AG04450 (cell line): ENCODE results near the gene CFAP45. TPM values are rescaled to one million over a fixed set of nuclear protein-coding genes. Genes with fewer than 3 reads are reported as not detected.

Experiments
- CTCF ChIA-PET: fragments of 300-600, 350-600 bp; formaldehyde crosslinking; extraction: SDS; loops from one replicate; lab custom pipeline; 2022; ENCODE audit warnings: antibody characterized with exemption, inconsistent platforms; lab: Charles Lee
- POLR2A ChIA-PET: fragments of 350-600 bp; formaldehyde crosslinking; extraction: SDS; loops from one replicate; lab custom pipeline; 2021; ENCODE audit warnings: antibody characterized with exemption, inconsistent platforms; lab: Yijun Ruan, JAX
- DNase-seq: peaks from one replicate; pipeline ENCODE4 v3.0.0-alpha.2; 2011; ENCODE audit warnings: low read depth, low spot score
- H3K27ac ChIP-seq: one replicate; pipeline ENCODE4 v1.5.1; 2012; ENCODE audit warnings: low read depth, low read length, control low read depth
- H3K27me3 ChIP-seq: one replicate; pipeline ENCODE4 v1.6.0; 2012; ENCODE audit warnings: low read length; ENCODE audit not compliant: control insufficient read depth, insufficient read depth
- H3K4me3 ChIP-seq: 2 replicates; pipeline ENCODE4 v1.5.1; 2011; ENCODE audit warnings: mild to moderate bottlenecking, low read depth, low read length, control low read depth
- H3K9me3 ChIP-seq: 2 replicates; pipeline ENCODE4 v1.5.1; 2012; ENCODE audit warnings: low read length; ENCODE audit not compliant: control insufficient read depth, insufficient read depth
- CTCF ChIP-seq: IDR thresholded peaks from 2 replicates; pipeline ENCODE4 v1.5.1; 2011; ENCODE audit warnings: low read depth, low read length, control low read depth, inconsistent platforms
- polyA plus RNA-seq: library from polyadenylated mRNA; depleted of rRNA; stranded (reverse); fragments of >200 nt; gene quantifications from 2 replicates; pipeline ENCODE4 v1.2.3, GENCODE V29; 2011

Gene CFAP45
- polyA plus RNA-seq, 1 experiment: 0.29 TPM

- CTCF ChIA-PET: interaction anchor here (1.0 to 13.3 kb wide), 3 partner anchors 76 to 150 kb away, joined by 3 to 380 read pairs (median 4); partner anchors contain the start of gene DUSP23
- no peak overlapping the region for H3K27ac ChIP-seq
Observed at GRCh38 chr1:159930634-159931033, 30.7 kb upstream of the CFAP45 start.

GRCh38 chr1:159930216-159930615, 30.3 kb upstream of the CFAP45 start:
- H3K27me3 ChIP-seq: peaks cover 8% of the 10 kb centered on the region
- no peak for TF ChIP-seq CTCF
- no peak for DNase-seq

More at GRCh38 chr1:159930634-159931033, 30.7 kb upstream of the CFAP45 start:
- H3K4me3 ChIP-seq: no peak overlapping the region
- no peaks in the 10 kb centered on the region for H3K9me3 ChIP-seq
- DNase-seq: no peak
- POLR2A ChIA-PET: no interaction called here
- no peak for TF ChIP-seq CTCF
- H3K27me3 ChIP-seq: peaks cover 12% of the 10 kb centered on the region

GRCh38 chr1:159929155-159930051, 29.4 kb upstream of the CFAP45 start:
- Histone ChIP-seq H3K27me3 (peaks cover 5% of the 10 kb centered on the region), H3K4me3 (no peak overlapping the region), H3K9me3 (peaks cover 4% of the 10 kb centered on the region; the same call in 1 of the 2 replicates), H3K27ac (no peak overlapping the region)
- ChIA-PET CTCF (interaction anchor here (0.5 to 13.3 kb wide), 4 partner anchors 16 to 172 kb away, joined by 3 to 380 read pairs (median 4); partner anchors contain the start of gene IGSF9), POLR2A (no interaction called here)
- no peak for DNase-seq
- no peak for TF ChIP-seq CTCF

More at GRCh38 chr1:159930216-159930615, 30.3 kb upstream of the CFAP45 start:
- no peaks in the 10 kb centered on the region for H3K9me3 ChIP-seq
- POLR2A ChIA-PET: no interaction called here
- H3K27ac ChIP-seq: no peak overlapping the region
- no peak overlapping the region for H3K4me3 ChIP-seq
- CTCF ChIA-PET: interaction anchor here (0.5 to 13.3 kb wide), 4 partner anchors 76 to 171 kb away, joined by 3 to 380 read pairs (median 4); partner anchors contain the start of gene DUSP23

GRCh38 chr1:159928491-159929050, 28.6 kb upstream of the CFAP45 start:
- DNase-seq: no peak
- CTCF ChIA-PET: interaction anchor here (1.0 to 13.3 kb wide), 4 partner anchors 7 to 79 kb away, joined by 3 to 380 read pairs (median 48); partner anchors contain the start of gene IGSF9
- H3K27ac ChIP-seq: no peak overlapping the region
- H3K4me3 ChIP-seq: no peak overlapping the region
- H3K9me3 ChIP-seq: peaks cover 4% of the 10 kb centered on the region; the same call in 1 of the 2 replicates
- no peaks in the 10 kb centered on the region for H3K27me3 ChIP-seq
- no peak for TF ChIP-seq CTCF
- POLR2A ChIA-PET: no interaction called here
